NCI-H2029 treated with DMSO at 0.1 percent for 48 hours (cell line): ENCODE data around the gene LTBR.
"Not testable (repeated sequence)": the region's sequence is repeated elsewhere in the genome, so short reads cannot be mapped to it uniquely, and the experiment has no call there.

Experiments
- DNase-seq: peaks from one replicate; lab custom pipeline; 2025; lab: John Stamatoyannopoulos, UW

Gene LTBR

GRCh38 chr12:6425590-6426531, 41.9 kb downstream of the LTBR start:
- no peak for DNase-seq

- DNase-seq, result no peak
These were observed 43.1 kb downstream of the LTBR start for GRCh38 chr12:6426882-6427671.

GRCh38 chr12:6427796-6428195, 43.8 kb downstream of the LTBR start:
- not testable (repeated sequence) for DNase-seq

GRCh38 chr12:6428326-6428725, 44.4 kb downstream of the LTBR start:
- no peak for DNase-seq

DNA sequence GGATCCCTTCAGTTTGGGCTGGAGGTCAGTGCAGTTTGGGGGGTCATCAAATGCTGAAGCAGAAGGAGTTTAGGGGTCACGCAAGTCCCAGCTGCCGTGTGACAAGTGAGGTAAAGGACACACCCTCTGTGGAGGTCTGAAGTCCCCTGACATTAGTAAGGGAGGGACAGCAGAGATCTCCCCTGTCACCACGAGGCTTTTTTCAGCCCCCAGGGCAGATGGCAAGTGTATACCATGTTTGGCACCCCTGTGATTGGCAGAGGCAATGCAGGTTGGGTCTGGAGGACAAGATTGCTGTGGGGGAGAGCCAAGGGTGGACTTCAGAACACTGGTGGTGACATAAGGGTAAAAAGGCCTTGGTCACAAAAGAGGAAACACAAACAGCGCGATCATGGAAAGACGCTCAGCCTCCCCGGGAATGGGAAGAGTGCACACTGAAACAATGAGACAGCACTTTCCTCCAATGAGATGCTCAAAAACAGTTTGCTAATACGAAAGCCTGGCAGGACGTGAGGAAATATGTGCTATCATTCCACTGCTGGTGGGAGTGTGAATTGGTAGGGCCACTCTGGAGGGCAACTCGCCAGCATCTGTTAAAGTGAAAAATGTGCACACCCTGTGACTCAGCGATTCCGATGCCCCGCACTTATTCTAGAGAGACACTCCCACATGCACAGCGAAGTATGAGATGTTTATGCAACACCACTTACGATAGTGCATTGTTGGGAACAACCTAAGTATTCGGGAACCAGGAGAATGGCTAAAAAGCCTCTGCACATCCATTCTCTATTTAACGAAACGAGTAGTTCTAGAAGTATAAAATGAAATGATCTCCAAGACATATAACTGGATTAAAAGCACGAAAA, 46.4 kb downstream of the LTBR start:
- DNase-seq, result no peak

- DNase-seq, result no peak
These were observed 49.0 kb downstream of the LTBR start for GRCh38 chr12:6432991-6433390.

DNA sequence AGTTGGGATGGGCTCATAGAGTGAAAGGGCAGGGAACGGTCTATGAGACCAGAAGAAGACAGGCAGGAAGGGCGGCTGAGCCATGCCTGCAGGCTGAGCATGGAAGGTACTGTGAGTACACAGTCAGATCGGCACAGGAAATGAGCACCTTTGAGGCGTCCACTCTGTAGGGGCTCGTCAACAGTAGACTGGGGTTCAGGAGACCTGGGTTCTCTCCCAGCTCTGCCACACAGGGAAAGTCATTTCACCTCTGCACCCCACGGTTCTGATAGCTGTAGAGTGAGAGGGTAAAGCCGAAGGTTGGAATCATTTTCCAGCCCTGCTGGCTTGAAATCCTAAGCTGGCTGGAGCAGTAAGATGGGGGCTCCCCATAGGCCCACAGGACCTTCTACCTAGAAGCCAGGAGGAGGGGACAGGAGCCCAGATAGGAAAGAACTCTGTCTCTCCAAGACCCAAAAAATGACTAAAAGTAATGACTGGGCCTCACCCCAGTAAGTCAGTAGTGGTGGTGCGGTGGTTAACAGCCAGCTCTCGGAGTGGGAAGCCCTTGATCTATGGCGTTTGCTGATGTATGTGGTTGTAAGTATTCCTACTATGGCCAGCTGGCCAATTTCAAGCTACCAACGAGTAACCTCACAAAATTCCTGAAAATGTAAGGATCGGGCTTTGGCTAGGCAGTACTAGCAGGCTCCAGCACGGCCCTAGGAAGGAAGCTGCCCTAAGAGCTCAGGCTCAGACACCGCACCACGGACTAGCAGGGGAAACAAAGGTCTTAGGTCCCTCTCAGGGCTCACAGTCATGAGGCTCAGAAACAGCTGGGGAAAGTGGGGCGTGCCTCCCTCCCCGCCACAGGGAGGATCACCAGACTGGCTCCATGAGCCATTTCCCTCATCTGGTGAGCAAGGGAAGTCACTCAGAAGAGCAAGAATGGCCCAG, 50.5 kb downstream of the LTBR start:
- DNase-seq, result no peak

DNA sequence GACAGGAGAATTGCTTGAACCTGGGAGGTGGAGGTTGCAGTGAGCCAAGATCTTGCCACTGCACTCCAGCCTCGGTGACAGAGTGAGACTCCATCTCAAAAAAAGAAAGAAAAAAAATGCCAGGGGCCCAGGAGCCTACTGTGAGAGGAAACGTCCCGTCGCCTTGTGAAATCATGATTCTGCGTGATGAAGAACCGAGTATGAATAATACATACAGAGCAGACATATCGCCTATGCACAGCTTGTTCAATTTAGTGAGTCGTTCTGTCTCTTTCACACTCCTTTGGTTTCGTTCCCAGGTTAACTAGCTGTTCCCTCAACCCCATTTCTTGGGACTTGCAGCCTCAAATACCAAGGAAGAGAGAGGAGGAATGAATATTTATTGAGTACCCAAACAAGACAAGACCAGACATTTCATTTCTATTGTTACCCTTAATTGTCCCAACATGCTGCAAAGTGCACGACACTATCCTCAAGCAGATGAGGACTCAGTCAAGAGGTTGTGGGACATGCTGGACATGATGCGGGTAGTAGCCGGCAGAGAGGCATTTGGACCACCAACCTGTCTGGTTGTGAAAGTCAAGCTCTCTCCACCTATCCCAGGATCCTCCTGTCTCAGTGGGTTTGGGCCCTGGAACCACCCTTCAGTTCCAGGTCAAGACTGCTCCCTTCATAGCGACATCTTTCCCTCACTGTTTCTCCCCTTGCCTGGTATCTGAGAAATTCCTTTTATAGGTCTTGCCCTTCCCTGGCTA, 52.2 kb downstream of the LTBR start:
- DNase-seq, result no peak

GRCh38 chr12:6437586-6437985, 53.6 kb downstream of the LTBR start:
- DNase-seq, result no peak

GRCh38 chr12:6438345-6438744, 54.4 kb downstream of the LTBR start:
- DNase-seq, result no peak

DNA sequence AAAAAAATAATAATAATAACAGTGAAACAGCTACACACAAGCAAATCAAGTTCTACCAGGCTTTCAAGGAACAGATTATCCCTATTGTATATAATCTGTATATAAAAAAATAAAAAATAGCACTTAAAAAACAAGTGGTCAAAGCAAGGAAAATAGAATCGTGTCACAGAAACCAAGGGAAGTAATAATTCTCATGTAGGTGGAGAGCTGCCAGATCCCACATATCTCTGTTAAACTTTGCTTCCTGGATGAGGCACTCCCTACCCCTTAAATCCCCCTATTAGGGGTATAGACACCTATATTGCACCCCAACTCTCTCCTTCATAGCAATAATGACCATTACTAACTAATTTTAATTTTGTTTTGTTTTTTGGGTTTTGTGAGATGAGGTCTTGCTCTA, 56.4 kb downstream of the LTBR start:
- DNase-seq, result no peak
